Neural progenitor cell (in vitro differentiated cells): ENCODE measurements around the gene SGSM1. TPM values are rescaled to one million over a fixed set of nuclear protein-coding genes. Genes with fewer than 3 reads are reported as not detected.

Experiments used
- DNase-seq: peaks from one replicate; pipeline ENCODE4 v3.0.0-alpha.2; 2016; ENCODE audit warnings: low spot score
- H2AFZ ChIP-seq: fragments of 200-600 bp; sonication (generic); replicated peaks from 2 replicates; pipeline ENCODE4 v1.6.1; 2016; ENCODE audit warnings: antibody characterized with exemption
- H3F3A ChIP-seq: fragments of 200-600 bp; sonication (generic); 2 replicates; pipeline ENCODE4 v1.6.1; 2016; ENCODE audit warnings: antibody characterized with exemption, low read depth
- H3K27ac ChIP-seq: fragments of 200-600 bp; sonication (generic); 2 replicates; pipeline ENCODE4 v1.5.1; 2016; ENCODE audit warnings: mild to moderate bottlenecking
- H3K27me3 ChIP-seq: fragments of 200-600 bp; sonication (generic); 2 replicates; pipeline ENCODE4 v1.6.1; 2016; ENCODE audit warnings: mild to moderate bottlenecking, moderate library complexity
- H3K36me3 ChIP-seq: fragments of 200-600 bp; sonication (generic); 2 replicates; pipeline ENCODE4 v1.5.1; 2016
- H3K4me1 ChIP-seq: fragments of 200-600 bp; sonication (generic); 2 replicates; pipeline ENCODE4 v1.6.1; 2016; ENCODE audit warnings: mixed run types
- H3K4me2 ChIP-seq: fragments of 200-600 bp; sonication (generic); 2 replicates; pipeline ENCODE4 v1.6.1; 2016
- H3K4me3 ChIP-seq: fragments of 200-600 bp; sonication (generic); 2 replicates; pipeline ENCODE4 v1.5.1; 2016
- H3K79me2 ChIP-seq: fragments of 200-600 bp; sonication (generic); 2 replicates; pipeline ENCODE4 v1.6.1; 2016; ENCODE audit warnings: low read depth
- H3K9ac ChIP-seq: fragments of 200-600 bp; sonication (generic); 2 replicates; pipeline ENCODE4 v1.6.1; 2016
- H3K9me3 ChIP-seq: fragments of 200-600 bp; sonication (generic); 2 replicates; pipeline ENCODE4 v1.5.1; 2016; ENCODE audit warnings: low read depth
- H4K20me1 ChIP-seq: fragments of 200-600 bp; sonication (generic); 2 replicates; pipeline ENCODE4 v1.6.1; 2016; ENCODE audit warnings: low read depth
- H3K27ac Mint-ChIP-seq: 3 replicates; pipeline ENCODE4 v1.8.0; 2021; ENCODE audit warnings: mixed read lengths
- H3K27me3 Mint-ChIP-seq: 2 replicates; pipeline ENCODE4 v1.8.0; 2022; ENCODE audit warnings: low read depth, mild to moderate bottlenecking, inconsistent platforms, moderate library complexity, mixed read lengths; ENCODE audit not compliant: insufficient read depth
- H3K36me3 Mint-ChIP-seq: 3 replicates; pipeline ENCODE4 v1.8.0; 2021; ENCODE audit warnings: mixed read lengths
- H3K4me1 Mint-ChIP-seq: 3 replicates; pipeline ENCODE4 v1.8.0; 2021; ENCODE audit warnings: mixed read lengths
- H3K4me3 Mint-ChIP-seq: 3 replicates; pipeline ENCODE4 v1.8.0; 2021; ENCODE audit warnings: mild to moderate bottlenecking, moderate library complexity, mixed read lengths
- H3K9me3 Mint-ChIP-seq: 3 replicates; pipeline ENCODE4 v1.8.0; 2020; ENCODE audit warnings: mixed read lengths
- EZH2 ChIP-seq: fragments of 200-600 bp; sonication (generic); IDR thresholded peaks from 2 replicates; pipeline ENCODE4 v1.6.1; 2017; ENCODE audit warnings: antibody characterized with exemption, mild to moderate bottlenecking, moderate library complexity
- EZH2phosphoT487 ChIP-seq: fragments of 200-600 bp; sonication (generic); IDR thresholded peaks from 2 replicates; pipeline ENCODE4 v1.6.1; 2017; ENCODE audit warnings: antibody characterized with exemption
- total RNA-seq: library from RNA; depleted of rRNA; stranded (reverse); fragments of >200 nt; gene quantifications from 2 replicates; pipeline ENCODE4 v1.2.3, GENCODE V29; 2015; ENCODE audit warnings: low replicate concordance
- TF ChIP-seq, protein P1 (sequence below): fragments of 200-600 bp; sonication (generic); IDR thresholded peaks from 2 replicates; pipeline ENCODE4 v1.5.1; 2017; ENCODE audit warnings: antibody characterized with exemption, mild to moderate bottlenecking

The SGSM1 gene
- total RNA-seq, 1 donor from 2014 or later: 1.1 TPM

DNA sequence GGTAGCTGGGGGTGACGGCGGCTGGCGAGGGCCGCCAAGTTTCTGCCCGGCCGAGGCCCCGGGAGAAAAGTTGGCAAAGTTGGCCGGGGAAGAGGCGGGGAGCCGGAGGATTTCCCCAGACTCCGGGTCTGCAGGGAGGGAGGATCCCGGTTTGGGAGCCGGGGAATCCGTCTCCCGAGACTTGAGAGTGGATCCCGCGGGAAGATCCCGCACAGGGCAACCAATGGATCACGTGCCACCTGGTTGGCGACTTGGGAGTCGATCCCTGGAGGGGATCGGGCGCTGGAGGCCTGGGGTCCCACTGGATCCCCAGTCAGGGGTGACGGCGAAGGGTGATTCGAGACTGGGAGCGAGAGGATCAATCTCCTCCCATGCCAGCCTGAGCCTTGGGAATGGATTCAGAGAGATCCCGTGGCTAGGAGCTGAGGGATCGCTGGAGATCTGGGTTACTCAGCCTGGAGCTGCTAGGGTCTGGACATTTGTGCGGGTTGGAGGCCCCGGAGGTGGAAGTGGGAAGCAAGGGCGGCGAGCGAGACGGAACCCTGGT, 146.9 kb downstream of the SGSM1 start:
- H3K27me3 ChIP-seq: no peaks in the 10 kb centered on the region
- peak overlapping the region; percentile 94 for H3K4me2 ChIP-seq
- H2AFZ ChIP-seq: peak overlapping the region; percentile 13
- Mint-ChIP-seq H3K36me3 (no peaks in the 10 kb centered on the region), H3K27me3 (peaks cover 17% of the 10 kb centered on the region), H3K4me3 (peak overlapping the region; percentile 100), H3K4me1 (peaks cover 43% of the 10 kb centered on the region), H3K27ac (peak overlapping the region; percentile 97), H3K9me3 (no peaks in the 10 kb centered on the region)
- H3K79me2 ChIP-seq: peaks cover 51% of the 10 kb centered on the region
- peak overlapping the region; percentile 76 for H3K27ac ChIP-seq
- peaks cover 34% of the 10 kb centered on the region for H4K20me1 ChIP-seq
- TF ChIP-seq EZH2phosphoT487: no peak
- TF ChIP-seq, protein P1, sequence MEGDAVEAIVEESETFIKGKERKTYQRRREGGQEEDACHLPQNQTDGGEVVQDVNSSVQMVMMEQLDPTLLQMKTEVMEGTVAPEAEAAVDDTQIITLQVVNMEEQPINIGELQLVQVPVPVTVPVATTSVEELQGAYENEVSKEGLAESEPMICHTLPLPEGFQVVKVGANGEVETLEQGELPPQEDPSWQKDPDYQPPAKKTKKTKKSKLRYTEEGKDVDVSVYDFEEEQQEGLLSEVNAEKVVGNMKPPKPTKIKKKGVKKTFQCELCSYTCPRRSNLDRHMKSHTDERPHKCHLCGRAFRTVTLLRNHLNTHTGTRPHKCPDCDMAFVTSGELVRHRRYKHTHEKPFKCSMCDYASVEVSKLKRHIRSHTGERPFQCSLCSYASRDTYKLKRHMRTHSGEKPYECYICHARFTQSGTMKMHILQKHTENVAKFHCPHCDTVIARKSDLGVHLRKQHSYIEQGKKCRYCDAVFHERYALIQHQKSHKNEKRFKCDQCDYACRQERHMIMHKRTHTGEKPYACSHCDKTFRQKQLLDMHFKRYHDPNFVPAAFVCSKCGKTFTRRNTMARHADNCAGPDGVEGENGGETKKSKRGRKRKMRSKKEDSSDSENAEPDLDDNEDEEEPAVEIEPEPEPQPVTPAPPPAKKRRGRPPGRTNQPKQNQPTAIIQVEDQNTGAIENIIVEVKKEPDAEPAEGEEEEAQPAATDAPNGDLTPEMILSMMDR: no peak
- TF ChIP-seq EZH2: no peak
- H3K4me3 ChIP-seq: peak overlapping the region; percentile 80
- no peaks in the 10 kb centered on the region for H3K9me3 ChIP-seq
- peaks cover 30% of the 10 kb centered on the region for H3F3A ChIP-seq
- DNase-seq: peak; percentile 88
- H3K4me1 ChIP-seq: peaks cover 24% of the 10 kb centered on the region
- H3K36me3 ChIP-seq: no peaks in the 10 kb centered on the region
- H3K9ac ChIP-seq: peak overlapping the region; percentile 70

DNA sequence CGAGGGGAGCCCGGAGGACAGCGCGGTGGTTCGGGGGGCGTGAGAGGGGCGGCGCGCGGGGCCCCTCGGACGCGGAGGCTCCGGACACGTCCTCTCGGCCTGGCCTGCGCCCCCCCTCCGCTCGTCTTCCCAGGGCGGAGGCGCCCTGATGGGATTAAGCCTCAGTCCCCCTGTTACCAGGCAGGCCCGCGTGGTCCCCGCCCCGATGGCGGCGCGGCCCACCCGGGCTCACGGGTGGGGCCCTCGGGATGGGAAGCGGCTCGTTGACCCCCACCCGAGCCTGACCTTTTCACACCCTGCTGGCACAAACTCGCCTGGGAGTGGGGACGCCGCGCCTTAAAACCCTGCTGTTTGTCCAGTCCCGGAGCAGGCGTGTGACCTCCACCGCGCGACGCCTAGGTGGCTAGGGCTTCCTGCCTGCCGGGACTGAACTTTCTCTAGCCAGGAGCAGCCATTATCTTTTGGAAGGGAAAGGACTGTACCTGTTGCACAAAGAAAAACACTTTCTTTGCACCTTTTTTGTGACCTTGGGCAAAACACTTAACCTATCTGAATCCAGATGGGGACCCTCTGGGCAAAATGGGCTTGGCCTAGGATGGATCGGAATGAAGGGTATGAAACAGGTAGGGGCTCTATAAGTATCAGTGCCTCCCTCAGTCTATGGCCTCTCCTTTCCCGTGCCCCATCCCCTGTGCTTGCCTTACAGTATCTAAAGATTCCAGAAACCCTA, 147.5 kb downstream of the SGSM1 start:
- TF ChIP-seq EZH2phosphoT487: no peak
- TF ChIP-seq, protein P1: no peak
- no peak for TF ChIP-seq EZH2
- peak overlapping the region; percentile 94 for H3K4me2 ChIP-seq
- H2AFZ ChIP-seq: peak overlapping the region; percentile 13
- peaks cover 30% of the 10 kb centered on the region for H3F3A ChIP-seq
- no peaks in the 10 kb centered on the region for H3K27me3 ChIP-seq
- H3K4me3 ChIP-seq: peak overlapping the region; percentile 80
- Mint-ChIP-seq H3K27me3 (peaks cover 14% of the 10 kb centered on the region), H3K9me3 (no peaks in the 10 kb centered on the region), H3K4me1 (peaks cover 42% of the 10 kb centered on the region), H3K36me3 (no peaks in the 10 kb centered on the region), H3K4me3 (peak overlapping the region; percentile 100), H3K27ac (peak overlapping the region; percentile 60)
- peak; percentile 74 for DNase-seq
- peaks cover 56% of the 10 kb centered on the region for H3K79me2 ChIP-seq
- no peaks in the 10 kb centered on the region for H3K36me3 ChIP-seq
- peaks cover 24% of the 10 kb centered on the region for H3K4me1 ChIP-seq
- H4K20me1 ChIP-seq: peaks cover 37% of the 10 kb centered on the region
- H3K9me3 ChIP-seq: no peaks in the 10 kb centered on the region
- peak overlapping the region; percentile 70 for H3K9ac ChIP-seq
- peak overlapping the region; percentile 76 for H3K27ac ChIP-seq

DNA sequence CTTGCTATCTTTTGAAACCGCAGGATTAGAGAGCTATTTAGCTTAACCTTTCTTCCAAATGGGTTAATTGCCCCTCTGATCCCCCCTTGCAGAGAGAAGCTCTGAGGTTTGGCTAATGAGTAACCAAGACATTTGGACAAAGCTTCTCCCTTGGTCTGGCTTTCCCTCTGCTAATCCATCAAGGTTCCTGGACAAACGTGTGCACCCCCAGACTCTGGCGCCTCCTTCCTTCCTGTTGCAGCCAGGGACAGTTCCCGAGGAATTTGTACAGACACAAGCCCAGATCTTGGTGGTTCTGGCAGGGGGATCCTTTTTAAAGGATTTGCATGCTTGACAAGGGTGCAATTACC, 148.1 kb downstream of the SGSM1 start:
- Histone ChIP-seq H3K9ac (no peak overlapping the region), H3K4me2 (peak overlapping the region; percentile 94), H3K4me1 (peaks cover 24% of the 10 kb centered on the region), H3K79me2 (peaks cover 61% of the 10 kb centered on the region), H4K20me1 (peaks cover 37% of the 10 kb centered on the region), H3F3A (peaks cover 30% of the 10 kb centered on the region), H3K36me3 (no peaks in the 10 kb centered on the region), H2AFZ (no peak overlapping the region), H3K27me3 (no peaks in the 10 kb centered on the region), H3K4me3 (peak overlapping the region; percentile 80), H3K9me3 (no peaks in the 10 kb centered on the region), H3K27ac (peak overlapping the region; percentile 76)
- Mint-ChIP-seq H3K36me3 (no peaks in the 10 kb centered on the region), H3K27me3 (peaks cover 10% of the 10 kb centered on the region), H3K27ac (no peak overlapping the region), H3K4me3 (peak overlapping the region; percentile 100), H3K4me1 (peaks cover 42% of the 10 kb centered on the region), H3K9me3 (no peaks in the 10 kb centered on the region)
- peak; percentile 77 for DNase-seq
- TF ChIP-seq EZH2phosphoT487 (peak; percentile 31), EZH2 (no peak)
- TF ChIP-seq, protein P1: no peak
